HCT116 (cell line): ENCODE results near the gene AKAP13. TPM values are rescaled to one million over a fixed set of nuclear protein-coding genes. Genes with fewer than 3 reads are reported as not detected.

Source experiments
- ATAC-seq: fragments of 200-7000 bp; cut with Tn5 transposase; 2 replicates; pipeline ENCODE4 v1.9.1; 2020; ENCODE audit warnings: mild to moderate bottlenecking, moderate library complexity
- BruUV-seq: library from RNA; stranded (reverse); fragments of 400-500 nt; replicated peaks from 2 replicates; lab custom pipeline; 2021; lab: Mats Ljungman, UMichigan
- CTCF ChIA-PET: fragments of 300-600 bp; sonication (Branson Sonifier 250); formaldehyde crosslinking; loops from one replicate; lab custom pipeline; 2021; ENCODE audit warnings: antibody characterized with exemption; lab: Charles Lee
- POLR2A ChIA-PET: fragments of 300-600, 350-600 bp; sonication (Branson Sonifier 250); formaldehyde crosslinking; loops from one replicate; lab custom pipeline; 2021; ENCODE audit warnings: antibody characterized with exemption; lab: Charles Lee
- RAD21 ChIA-PET, 2 experiments: fragments of 300-600 bp; sonication (Branson Sonifier 250); formaldehyde crosslinking; loops; one replicate each; lab custom pipeline; 2023; ENCODE audit warnings: low total read pairs in 2 of 2; ENCODE audit not compliant: uncharacterized antibody in 2 of 2, unreplicated experiment in 2 of 2, low non-redundant PET in 1 of 2; lab: Charles Lee
- DNase-seq: peaks from one replicate; pipeline ENCODE4 v3.0.0-alpha.2; 2010; ENCODE audit warnings: low read depth, low spot score
- H2AFZ ChIP-seq: fragments of 200-600 bp; shearing (Covaris generic), sonication (generic); 2 replicates; pipeline ENCODE4 v1.6.1; 2017; ENCODE audit warnings: low read depth, mixed run types, mixed read lengths, antibody characterized with exemption, low read length; ENCODE audit not compliant: poor library complexity, severe bottlenecking
- H3K27ac ChIP-seq: 2 replicates; pipeline ENCODE4 v1.5.1; 2012; ENCODE audit warnings: low read depth, low read length
- H3K27me3 ChIP-seq: fragments of 200-600 bp; sonication (generic); 2 replicates; pipeline ENCODE4 v1.6.1; 2016; ENCODE audit warnings: mixed run types, low read length, mixed read lengths; ENCODE audit not compliant: insufficient read depth
- H3K36me3 ChIP-seq, 2 experiments: fragments of 200-500 bp in 1 of 2; fragments of 200-600 bp in 1 of 2; sonication (Bioruptor generic) in 1 of 2; sonication (generic) in 1 of 2; 2 replicates each; pipeline versions ENCODE4 v1.5.1 to v1.6.1; 2014 to 2016; ENCODE audit warnings: low read length in 2 of 2, inconsistent platforms in 1 of 2, mixed read lengths in 1 of 2, mixed run types in 1 of 2; ENCODE audit not compliant: insufficient read depth in 2 of 2, control insufficient read depth in 1 of 2
- H3K4me1 ChIP-seq, 2 experiments: fragments of 200-600 bp in 1 of 2; sonication (generic) in 1 of 2; 2 replicates each; pipeline versions ENCODE4 v1.5.1 to v1.6.1; 2012 to 2017; ENCODE audit warnings: low read length in 2 of 2, inconsistent platforms in 1 of 2, mild to moderate bottlenecking in 1 of 2, mixed read lengths in 1 of 2, mixed run types in 1 of 2, moderate library complexity in 1 of 2; ENCODE audit not compliant: insufficient read depth in 2 of 2, control insufficient read depth in 1 of 2
- H3K4me2 ChIP-seq: fragments of 200-600 bp; sonication (generic); 2 replicates; pipeline ENCODE4 v1.6.1; 2017; ENCODE audit warnings: mixed run types, low read length, mixed read lengths
- H3K4me3 ChIP-seq, 2 experiments: fragments of 200-600 bp in 1 of 2; sonication (generic) in 1 of 2; replicated peaks in 1 of 2; 2 replicates each; pipeline ENCODE4 v1.5.1; 2011 to 2016; ENCODE audit warnings: low read length in 2 of 2, control low read depth in 1 of 2, low read depth in 1 of 2, mild to moderate bottlenecking in 1 of 2, mixed read lengths in 1 of 2, mixed run types in 1 of 2
- H3K79me2 ChIP-seq: fragments of 200-600 bp; sonication (generic); 2 replicates; pipeline ENCODE4 v1.6.1; 2017; ENCODE audit warnings: mild to moderate bottlenecking, mixed run types, low read length, moderate library complexity, mixed read lengths; ENCODE audit not compliant: insufficient read depth
- H3K9ac ChIP-seq: fragments of 200-600 bp; sonication (generic); 2 replicates; pipeline ENCODE4 v1.6.1; 2016; ENCODE audit warnings: low read length, mixed read lengths
- H3K9me2 ChIP-seq: fragments of 200-600 bp; sonication (generic), shearing (Covaris generic); 2 replicates; pipeline ENCODE4 v1.6.1; 2017; ENCODE audit warnings: mixed run types, mild to moderate bottlenecking, moderate library complexity; ENCODE audit not compliant: insufficient read depth
- H3K9me3 ChIP-seq, 2 experiments: fragments of 200-500 bp in 1 of 2; fragments of 200-600 bp in 1 of 2; sonication (Bioruptor generic) in 1 of 2; sonication (generic) in 1 of 2; 2 replicates each; pipeline ENCODE4 v1.6.1; 2014 to 2017; ENCODE audit warnings: low read length in 2 of 2, mixed read lengths in 2 of 2, inconsistent platforms in 1 of 2, low read depth in 1 of 2, mild to moderate bottlenecking in 1 of 2, mixed run types in 1 of 2, moderate library complexity in 1 of 2; ENCODE audit not compliant: control insufficient read depth in 1 of 2, insufficient read depth in 1 of 2
- H4K20me1 ChIP-seq: fragments of 200-600 bp; sonication (generic), shearing (Covaris generic); 2 replicates; pipeline ENCODE4 v1.6.1; 2017; ENCODE audit warnings: mixed run types, mild to moderate bottlenecking, moderate library complexity; ENCODE audit not compliant: insufficient read depth
- CBX3 ChIP-seq: IDR thresholded peaks from 2 replicates; pipeline ENCODE4 v1.6.1; 2012; ENCODE audit warnings: low read depth
- CEBPB ChIP-seq: IDR thresholded peaks from 2 replicates; pipeline ENCODE4 v1.6.1; 2012; ENCODE audit warnings: low read depth
- EGR1 ChIP-seq: IDR thresholded peaks from 2 replicates; pipeline ENCODE4 v1.6.1; 2012; ENCODE audit warnings: low read depth
- ELF1 ChIP-seq: IDR thresholded peaks from 2 replicates; pipeline ENCODE4 v1.6.1; 2012; ENCODE audit warnings: low read depth, borderline replicate concordance
- EZH2phosphoT487 ChIP-seq: fragments of 200-600 bp; IDR thresholded peaks from 2 replicates; pipeline ENCODE4 v1.6.1; 2018; ENCODE audit warnings: antibody characterized with exemption, borderline replicate concordance
- FOSL1 ChIP-seq: IDR thresholded peaks from 2 replicates; pipeline ENCODE4 v1.6.1; 2012; ENCODE audit warnings: low read depth
- JUND ChIP-seq: IDR thresholded peaks from 2 replicates; pipeline ENCODE4 v1.6.1; 2012
- POLR2AphosphoS5 ChIP-seq: IDR thresholded peaks from 2 replicates; pipeline ENCODE4 v1.6.1; 2011; ENCODE audit warnings: mild to moderate bottlenecking, low read depth, low read length, moderate library complexity
- SIN3A ChIP-seq: IDR thresholded peaks from 2 replicates; pipeline ENCODE4 v1.6.1; 2012; ENCODE audit warnings: low read depth
- SRF ChIP-seq: IDR thresholded peaks from 2 replicates; pipeline ENCODE4 v1.6.1; 2012; ENCODE audit warnings: low read depth
- TCF7L2 ChIP-seq: IDR thresholded peaks from 2 replicates; pipeline ENCODE4 v1.7.0; 2011; ENCODE audit warnings: borderline replicate concordance, inconsistent platforms; ENCODE audit not compliant: insufficient read depth, insufficient read length; ENCODE audit errors: extremely low read depth
- YY1 ChIP-seq: IDR thresholded peaks from 2 replicates; pipeline ENCODE4 v1.6.1; 2011; ENCODE audit warnings: low read length, low read depth, moderate library complexity, mild to moderate bottlenecking; ENCODE audit not compliant: insufficient replicate concordance; ENCODE audit errors: extremely low read depth
- ZFX ChIP-seq: fragments of 450-650 bp; IDR thresholded peaks from 2 replicates; pipeline ENCODE4 v1.6.1; 2017
- intact Hi-C: fragments of 100-400 bp; cut with micrococcal nuclease; formaldehyde crosslinking; loops from 2 replicates; pipeline ENCODE4 v1.10.0; 2022
- total RNA-seq: library from RNA; stranded (reverse); gene quantifications from one replicate; pipeline ENCODE4 v1.2.1, GENCODE V29; 2021; ENCODE audit not compliant: unreplicated experiment
- TF ChIP-seq, protein P1 (sequence below), 3 experiments: fragments of 200-600 bp in 1 of 3; sonication (generic) in 1 of 3; IDR thresholded peaks in 2 of 3; conservative IDR thresholded peaks in 1 of 3; 2 replicates each; pipeline ENCODE4 v1.5.1; 2012 to 2017; ENCODE audit warnings: low read depth in 2 of 3, low read length in 2 of 3, antibody characterized with exemption in 1 of 3, borderline replicate concordance in 1 of 3, control low read depth in 1 of 3, mild to moderate bottlenecking in 1 of 3, mixed read lengths in 1 of 3, mixed run types in 1 of 3, moderate library complexity in 1 of 3; ENCODE audit not compliant: insufficient read depth in 1 of 3
- TF ChIP-seq, protein P2 (sequence below): IDR thresholded peaks from 2 replicates; pipeline ENCODE4 v1.6.1; 2011; ENCODE audit warnings: mild to moderate bottlenecking, low read length, moderate library complexity; ENCODE audit not compliant: insufficient replicate concordance; ENCODE audit errors: extremely low read depth
- TF ChIP-seq, protein P3 (sequence below): IDR thresholded peaks from 2 replicates; pipeline ENCODE4 v1.6.1; 2012
- TF ChIP-seq, protein P4 (sequence below): IDR thresholded peaks from 2 replicates; pipeline ENCODE4 v1.6.1; 2012; ENCODE audit warnings: low read depth

Gene AKAP13
- total RNA-seq, 1 experiment from 2014 or later: 43.1 TPM

DNA sequence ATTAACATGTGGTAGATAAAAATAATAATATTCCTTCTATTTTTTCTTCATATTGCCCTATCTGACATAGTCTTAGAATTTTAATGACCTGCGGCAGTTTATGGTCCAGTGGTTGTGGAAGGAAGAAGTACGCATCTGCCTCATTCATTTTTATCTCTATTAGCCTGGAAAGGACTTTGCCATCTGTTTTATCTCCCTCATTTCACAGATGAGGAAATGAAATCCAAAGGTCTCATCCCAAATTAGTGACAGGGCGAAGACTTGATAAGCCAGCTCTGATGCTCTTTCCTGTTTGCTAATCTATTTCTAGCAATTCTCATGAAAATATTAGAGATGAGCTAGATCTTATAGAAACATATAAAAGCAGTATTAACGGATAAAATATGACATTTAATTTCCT, 301.0 kb downstream of the AKAP13 start:
- ATAC-seq (no peak), DNase-seq (no peak)
- ChIA-PET CTCF (no interaction called here), RAD21 (no interaction called here), POLR2A (no interaction called here)
- Histone ChIP-seq H3K9ac (no peak overlapping the region), H4K20me1 (no peaks in the 10 kb centered on the region), H3K9me2 (no peaks in the 10 kb centered on the region), H3K4me3 (no peak overlapping the region), H3K79me2 (no peaks in the 10 kb centered on the region), H2AFZ (no peak overlapping the region), H3K36me3 (peaks cover 5 to 7% of the 10 kb centered on the region in 2 experiments; a peak in 1 of 4 replicates), H3K27ac (no peak overlapping the region), H3K27me3 (no peaks in the 10 kb centered on the region), H3K4me1 (no peaks in the 10 kb centered on the region), H3K4me2 (no peak overlapping the region), H3K9me3 (no peaks in the 10 kb centered on the region)
- TF ChIP-seq, protein P1, sequence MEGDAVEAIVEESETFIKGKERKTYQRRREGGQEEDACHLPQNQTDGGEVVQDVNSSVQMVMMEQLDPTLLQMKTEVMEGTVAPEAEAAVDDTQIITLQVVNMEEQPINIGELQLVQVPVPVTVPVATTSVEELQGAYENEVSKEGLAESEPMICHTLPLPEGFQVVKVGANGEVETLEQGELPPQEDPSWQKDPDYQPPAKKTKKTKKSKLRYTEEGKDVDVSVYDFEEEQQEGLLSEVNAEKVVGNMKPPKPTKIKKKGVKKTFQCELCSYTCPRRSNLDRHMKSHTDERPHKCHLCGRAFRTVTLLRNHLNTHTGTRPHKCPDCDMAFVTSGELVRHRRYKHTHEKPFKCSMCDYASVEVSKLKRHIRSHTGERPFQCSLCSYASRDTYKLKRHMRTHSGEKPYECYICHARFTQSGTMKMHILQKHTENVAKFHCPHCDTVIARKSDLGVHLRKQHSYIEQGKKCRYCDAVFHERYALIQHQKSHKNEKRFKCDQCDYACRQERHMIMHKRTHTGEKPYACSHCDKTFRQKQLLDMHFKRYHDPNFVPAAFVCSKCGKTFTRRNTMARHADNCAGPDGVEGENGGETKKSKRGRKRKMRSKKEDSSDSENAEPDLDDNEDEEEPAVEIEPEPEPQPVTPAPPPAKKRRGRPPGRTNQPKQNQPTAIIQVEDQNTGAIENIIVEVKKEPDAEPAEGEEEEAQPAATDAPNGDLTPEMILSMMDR (IDR thresholded peaks at IDR 0.05 in 2 of 3, conservative IDR thresholded peaks at IDR 0.05 in 1 of 3; ENCODE audit: borderline replicate concordance in 1 of 3, insufficient read depth in 1 of 3, low read depth in 2 of 3, low read length in 2 of 3): no peak
- TF ChIP-seq ZFX (no peak), TCF7L2 (no peak), EZH2phosphoT487 (no peak), EGR1 (no peak), CBX3 (no peak), POLR2AphosphoS5 (no peak), JUND (no peak), YY1 (no peak), CEBPB (no peak), SIN3A (no peak), SRF (no peak), ELF1 (no peak), FOSL1 (no peak)
- TF ChIP-seq, protein P2, sequence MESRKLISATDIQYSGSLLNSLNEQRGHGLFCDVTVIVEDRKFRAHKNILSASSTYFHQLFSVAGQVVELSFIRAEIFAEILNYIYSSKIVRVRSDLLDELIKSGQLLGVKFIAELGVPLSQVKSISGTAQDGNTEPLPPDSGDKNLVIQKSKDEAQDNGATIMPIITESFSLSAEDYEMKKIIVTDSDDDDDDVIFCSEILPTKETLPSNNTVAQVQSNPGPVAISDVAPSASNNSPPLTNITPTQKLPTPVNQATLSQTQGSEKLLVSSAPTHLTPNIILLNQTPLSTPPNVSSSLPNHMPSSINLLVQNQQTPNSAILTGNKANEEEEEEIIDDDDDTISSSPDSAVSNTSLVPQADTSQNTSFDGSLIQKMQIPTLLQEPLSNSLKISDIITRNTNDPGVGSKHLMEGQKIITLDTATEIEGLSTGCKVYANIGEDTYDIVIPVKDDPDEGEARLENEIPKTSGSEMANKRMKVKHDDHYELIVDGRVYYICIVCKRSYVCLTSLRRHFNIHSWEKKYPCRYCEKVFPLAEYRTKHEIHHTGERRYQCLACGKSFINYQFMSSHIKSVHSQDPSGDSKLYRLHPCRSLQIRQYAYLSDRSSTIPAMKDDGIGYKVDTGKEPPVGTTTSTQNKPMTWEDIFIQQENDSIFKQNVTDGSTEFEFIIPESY: no peak
- TF ChIP-seq, protein P3, sequence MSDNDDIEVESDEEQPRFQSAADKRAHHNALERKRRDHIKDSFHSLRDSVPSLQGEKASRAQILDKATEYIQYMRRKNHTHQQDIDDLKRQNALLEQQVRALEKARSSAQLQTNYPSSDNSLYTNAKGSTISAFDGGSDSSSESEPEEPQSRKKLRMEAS: no peak
- TF ChIP-seq, protein P4, sequence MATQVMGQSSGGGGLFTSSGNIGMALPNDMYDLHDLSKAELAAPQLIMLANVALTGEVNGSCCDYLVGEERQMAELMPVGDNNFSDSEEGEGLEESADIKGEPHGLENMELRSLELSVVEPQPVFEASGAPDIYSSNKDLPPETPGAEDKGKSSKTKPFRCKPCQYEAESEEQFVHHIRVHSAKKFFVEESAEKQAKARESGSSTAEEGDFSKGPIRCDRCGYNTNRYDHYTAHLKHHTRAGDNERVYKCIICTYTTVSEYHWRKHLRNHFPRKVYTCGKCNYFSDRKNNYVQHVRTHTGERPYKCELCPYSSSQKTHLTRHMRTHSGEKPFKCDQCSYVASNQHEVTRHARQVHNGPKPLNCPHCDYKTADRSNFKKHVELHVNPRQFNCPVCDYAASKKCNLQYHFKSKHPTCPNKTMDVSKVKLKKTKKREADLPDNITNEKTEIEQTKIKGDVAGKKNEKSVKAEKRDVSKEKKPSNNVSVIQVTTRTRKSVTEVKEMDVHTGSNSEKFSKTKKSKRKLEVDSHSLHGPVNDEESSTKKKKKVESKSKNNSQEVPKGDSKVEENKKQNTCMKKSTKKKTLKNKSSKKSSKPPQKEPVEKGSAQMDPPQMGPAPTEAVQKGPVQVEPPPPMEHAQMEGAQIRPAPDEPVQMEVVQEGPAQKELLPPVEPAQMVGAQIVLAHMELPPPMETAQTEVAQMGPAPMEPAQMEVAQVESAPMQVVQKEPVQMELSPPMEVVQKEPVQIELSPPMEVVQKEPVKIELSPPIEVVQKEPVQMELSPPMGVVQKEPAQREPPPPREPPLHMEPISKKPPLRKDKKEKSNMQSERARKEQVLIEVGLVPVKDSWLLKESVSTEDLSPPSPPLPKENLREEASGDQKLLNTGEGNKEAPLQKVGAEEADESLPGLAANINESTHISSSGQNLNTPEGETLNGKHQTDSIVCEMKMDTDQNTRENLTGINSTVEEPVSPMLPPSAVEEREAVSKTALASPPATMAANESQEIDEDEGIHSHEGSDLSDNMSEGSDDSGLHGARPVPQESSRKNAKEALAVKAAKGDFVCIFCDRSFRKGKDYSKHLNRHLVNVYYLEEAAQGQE: no peak
- no TSS peak for BruUV-seq
- intact Hi-C loops: no loop called here
